ENCODE results near the gene CNGB1.
A peak's percentile ranks its signal among the peaks of the same experiment; 100 is the strongest.
"Not testable (repeated sequence)": the region's sequence is repeated elsewhere in the genome, so short reads cannot be mapped to it uniquely, and the experiment has no call there.

Gene CNGB1

GRCh38 chr16:57996406-57997175, 25.7 kb upstream of the CNGB1 start:
- no peak for DNase-seq

GRCh38 chr16:57995721-57996405, 24.9 kb upstream of the CNGB1 start:
- no peak for DNase-seq

- peak in 2 of 4 experiments; percentile 12 to 14 for DNase-seq
These were observed 23.9 kb upstream of the CNGB1 start for GRCh38 chr16:57994778-57995177.

- DNase-seq, result no peak
These were observed 23.4 kb upstream of the CNGB1 start for GRCh38 chr16:57994361-57994760.

GRCh38 chr16:57993897-57994296, 23.0 kb upstream of the CNGB1 start:
- no peak for DNase-seq

GRCh38 chr16:57993438-57993837, 22.5 kb upstream of the CNGB1 start:
- DNase-seq, result no peak

GRCh38 chr16:57992084-57992483, 21.2 kb upstream of the CNGB1 start:
- DNase-seq, result no peak

- no peak for DNase-seq
These were observed 20.7 kb upstream of the CNGB1 start for GRCh38 chr16:57991551-57992059.

GRCh38 chr16:57988929-57989328, 18.0 kb upstream of the CNGB1 start:
- DNase-seq, result no peak

- no peak for DNase-seq
These were observed 16.7 kb upstream of the CNGB1 start for GRCh38 chr16:57987441-57988177.

GRCh38 chr16:57986196-57986595, 15.3 kb upstream of the CNGB1 start:
- no peak for DNase-seq

GRCh38 chr16:57985204-57986181, 14.6 kb upstream of the CNGB1 start:
- DNase-seq, result no peak

GRCh38 chr16:57984443-57985203, 13.7 kb upstream of the CNGB1 start:
- peak; percentile 75 to 90 (median 84) for DNase-seq

GRCh38 chr16:57982385-57982784, 11.5 kb upstream of the CNGB1 start:
- no peak for DNase-seq

GRCh38 chr16:57981636-57982035, 10.7 kb upstream of the CNGB1 start:
- DNase-seq, result no peak

- DNase-seq, result no peak
These were observed 8.2 kb upstream of the CNGB1 start for GRCh38 chr16:57979006-57979585.

- DNase-seq, result not testable (repeated sequence)
These were observed 7.1 kb upstream of the CNGB1 start for GRCh38 chr16:57978070-57978465.

- DNase-seq, result no peak
These were observed 6.6 kb upstream of the CNGB1 start for GRCh38 chr16:57977418-57978069.

- no peak for DNase-seq
These were observed 5.4 kb upstream of the CNGB1 start for GRCh38 chr16:57976331-57976796.

GRCh38 chr16:57972306-57972705, 1.4 kb upstream of the CNGB1 start:
- no peak for DNase-seq

Measured in activated naive CD4-positive, alpha-beta T cell (primary cell).